OCI-M1 (cell line): Measurements from ENCODE around the gene SMO.
"Not testable (repeated sequence)": the region's sequence is repeated elsewhere in the genome, so short reads cannot be mapped to it uniquely, and the experiment has no call there.

Experiments
- DNase-seq: peaks from one replicate; lab custom pipeline; 2025; lab: John Stamatoyannopoulos, UW

The SMO gene

DNA sequence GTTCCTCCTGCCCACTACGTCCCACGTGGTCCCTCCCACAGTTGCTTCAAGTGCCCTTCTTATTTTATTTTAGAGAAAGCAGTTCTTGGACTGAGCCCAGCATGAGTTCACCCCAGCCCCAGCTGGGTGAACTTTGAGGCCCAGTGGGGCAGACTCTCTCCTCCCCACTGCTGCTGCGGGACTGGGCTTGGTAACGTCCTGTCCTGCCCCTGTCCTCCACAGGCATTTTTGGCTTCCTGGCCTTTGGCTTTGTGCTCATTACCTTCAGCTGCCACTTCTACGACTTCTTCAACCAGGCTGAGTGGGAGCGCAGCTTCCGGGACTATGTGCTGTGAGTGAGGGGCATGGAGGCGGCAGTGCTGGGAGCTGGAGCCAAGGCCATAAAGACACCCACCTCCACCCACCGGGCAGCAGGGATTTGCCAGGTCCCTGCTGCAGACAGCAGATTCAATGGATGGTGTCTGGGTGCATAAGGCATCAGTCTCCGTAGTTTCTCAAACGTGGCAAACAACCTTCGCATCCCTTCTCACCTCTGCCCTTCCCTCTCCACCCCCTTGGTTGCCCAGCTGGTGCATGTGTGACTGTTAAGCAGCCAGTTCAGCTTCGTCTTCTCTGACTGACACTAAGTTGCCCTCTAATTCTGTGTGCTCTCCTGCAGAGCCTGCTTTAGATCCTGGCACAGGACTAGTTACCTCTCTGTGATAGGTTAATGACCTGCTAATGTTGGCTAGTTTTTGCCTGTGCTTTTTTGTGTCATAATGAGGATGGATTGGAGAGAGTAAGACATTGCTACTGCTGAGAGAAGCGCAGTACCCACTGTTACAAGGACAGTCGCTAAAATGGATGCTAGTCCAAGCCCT is 20.9 kb downstream of the SMO start:
- DNase-seq = no peak

DNA sequence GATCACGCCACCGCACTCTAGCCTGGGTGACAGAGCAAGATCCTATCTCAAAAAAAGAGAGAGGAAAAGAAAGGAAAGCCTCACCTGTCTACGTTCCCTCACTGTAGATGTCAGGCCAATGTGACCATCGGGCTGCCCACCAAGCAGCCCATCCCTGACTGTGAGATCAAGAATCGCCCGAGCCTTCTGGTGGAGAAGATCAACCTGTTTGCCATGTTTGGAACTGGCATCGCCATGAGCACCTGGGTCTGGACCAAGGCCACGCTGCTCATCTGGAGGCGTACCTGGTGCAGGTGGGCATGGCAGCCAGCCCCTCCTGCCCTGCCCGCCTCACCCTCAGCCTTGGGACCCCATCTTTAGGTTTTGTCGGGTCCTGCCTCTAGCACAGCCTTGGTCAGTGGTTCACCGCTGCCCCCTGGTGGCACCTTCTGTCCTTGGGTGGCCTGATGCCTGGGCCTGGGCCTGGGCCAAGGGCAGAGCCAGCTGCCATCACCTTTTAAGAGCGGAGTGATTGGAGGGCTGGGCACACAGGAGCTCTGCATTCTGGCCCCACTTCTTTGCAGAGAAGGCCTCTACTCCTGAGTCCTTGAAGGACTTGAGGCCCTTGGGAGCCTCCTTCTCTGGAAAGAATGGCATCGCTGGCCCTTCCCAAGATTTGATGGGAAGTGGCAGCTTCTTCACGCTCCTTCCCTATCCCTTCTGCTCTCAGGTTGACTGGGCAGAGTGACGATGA is 22.0 kb downstream of the SMO start:
- peak; percentile 58 for DNase-seq

- DNase-seq = no peak
Observed at GRCh38 chr7:129210989-129211312, 22.5 kb downstream of the SMO start.

DNA sequence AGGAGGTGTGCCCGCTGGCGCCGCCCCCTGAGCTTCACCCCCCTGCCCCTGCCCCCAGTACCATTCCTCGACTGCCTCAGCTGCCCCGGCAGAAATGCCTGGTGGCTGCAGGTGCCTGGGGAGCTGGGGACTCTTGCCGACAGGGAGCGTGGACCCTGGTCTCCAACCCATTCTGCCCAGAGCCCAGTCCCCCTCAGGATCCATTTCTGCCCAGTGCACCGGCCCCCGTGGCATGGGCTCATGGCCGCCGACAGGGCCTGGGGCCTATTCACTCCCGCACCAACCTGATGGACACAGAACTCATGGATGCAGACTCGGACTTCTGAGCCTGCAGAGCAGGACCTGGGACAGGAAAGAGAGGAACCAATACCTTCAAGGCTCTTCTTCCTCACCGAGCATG is 23.7 kb downstream of the SMO start:
- DNase-seq = no peak

GRCh38 chr7:129212596-129212995 is 24.2 kb downstream of the SMO start:
- no peak for DNase-seq

- DNase-seq = peak; percentile 43
Observed at GRCh38 chr7:129213828-129214227, 25.4 kb downstream of the SMO start.

- DNase-seq = not testable (repeated sequence)
Observed at GRCh38 chr7:129215691-129216090, 27.3 kb downstream of the SMO start.

DNA sequence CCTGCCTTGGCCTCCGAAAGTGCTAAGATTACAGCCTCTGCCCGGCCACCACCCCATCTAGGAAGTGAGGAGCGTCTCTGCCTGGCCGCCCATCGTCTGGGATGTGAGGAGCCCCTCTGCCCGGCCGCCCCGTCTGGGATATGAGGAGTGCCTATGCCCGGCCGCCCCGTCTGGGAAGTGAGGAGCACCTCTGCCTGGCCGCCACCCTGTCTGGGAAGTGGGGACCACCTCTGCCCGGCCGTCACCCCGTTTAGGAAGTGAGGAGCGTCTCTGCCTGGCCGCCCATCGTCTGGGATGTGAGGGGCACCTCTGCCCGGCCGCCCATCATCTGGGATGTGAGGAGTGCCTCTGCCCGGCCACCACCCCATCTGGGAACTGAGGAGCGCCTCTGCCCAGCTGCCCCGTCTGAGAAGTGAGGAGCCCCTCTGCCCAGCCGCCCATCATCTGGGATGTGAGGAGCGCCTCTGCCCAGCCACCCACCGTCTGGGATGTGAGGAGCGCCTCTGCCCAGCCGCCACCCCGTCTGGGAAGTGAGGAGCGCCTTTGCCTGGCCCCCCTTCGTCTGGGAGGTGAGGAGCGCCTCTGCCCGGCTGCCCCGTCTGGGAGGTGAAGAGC is 27.8 kb downstream of the SMO start:
- not testable (repeated sequence) for DNase-seq

GRCh38 chr7:129216821-129217416 is 28.5 kb downstream of the SMO start:
- DNase-seq = not testable (repeated sequence)

DNA sequence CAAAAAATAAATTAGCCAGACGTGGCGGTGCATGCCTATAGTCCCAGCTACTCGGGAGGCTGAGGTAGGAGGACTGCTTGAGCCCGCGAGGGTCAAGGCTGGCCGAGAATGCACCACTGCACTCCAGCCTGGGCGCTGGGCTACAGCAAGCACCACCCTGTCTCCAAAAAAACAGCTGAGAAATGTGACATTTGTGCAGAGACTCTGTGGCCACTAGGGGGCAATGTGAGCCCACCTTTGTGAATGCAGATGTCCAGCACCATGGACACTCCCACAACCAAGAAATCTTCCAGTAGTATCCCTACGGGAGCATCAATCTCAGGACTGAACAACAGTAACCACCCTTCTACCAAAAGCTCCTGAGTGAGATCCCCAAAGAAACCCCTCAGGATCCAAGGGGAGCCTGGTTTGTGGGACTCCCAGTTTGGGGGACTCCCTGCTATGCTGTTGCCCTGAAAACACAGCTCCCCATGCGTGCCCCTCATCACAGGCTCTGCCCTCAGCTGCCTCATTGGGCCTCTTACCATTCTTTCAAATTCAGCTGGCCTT is 30.2 kb downstream of the SMO start:
- peak; percentile 75 for DNase-seq

DNA sequence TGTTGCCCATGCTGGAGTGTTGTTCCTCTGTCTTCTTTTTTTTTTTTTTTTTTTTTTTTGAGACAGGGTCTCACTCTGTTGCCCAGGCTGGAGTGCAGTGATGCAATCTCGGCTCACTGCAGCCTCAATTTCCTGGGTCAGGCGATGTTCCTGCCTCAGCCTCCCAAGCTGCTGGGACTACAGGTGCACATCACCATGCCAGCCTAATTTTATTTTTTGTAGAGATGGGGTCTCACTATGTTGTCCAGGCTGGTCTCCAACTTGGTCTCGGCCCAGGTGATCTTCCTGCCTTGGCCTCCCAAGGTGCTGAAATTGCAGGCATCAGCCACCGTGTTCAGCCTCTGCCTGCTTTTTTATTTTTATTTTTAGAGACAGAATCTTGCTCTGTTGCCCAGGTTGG is 30.7 kb downstream of the SMO start:
- DNase-seq = not testable (repeated sequence)

- DNase-seq = peak; percentile 19
Observed at GRCh38 chr7:129222064-129222463, 33.6 kb downstream of the SMO start.

- peak; percentile 95 for DNase-seq
Observed at GRCh38 chr7:129224251-129225205, 36.1 kb downstream of the SMO start, which contains the start of gene AHCYL2. Gene AHCYL2 (plus strand): TSS chr7:129225030.

DNA sequence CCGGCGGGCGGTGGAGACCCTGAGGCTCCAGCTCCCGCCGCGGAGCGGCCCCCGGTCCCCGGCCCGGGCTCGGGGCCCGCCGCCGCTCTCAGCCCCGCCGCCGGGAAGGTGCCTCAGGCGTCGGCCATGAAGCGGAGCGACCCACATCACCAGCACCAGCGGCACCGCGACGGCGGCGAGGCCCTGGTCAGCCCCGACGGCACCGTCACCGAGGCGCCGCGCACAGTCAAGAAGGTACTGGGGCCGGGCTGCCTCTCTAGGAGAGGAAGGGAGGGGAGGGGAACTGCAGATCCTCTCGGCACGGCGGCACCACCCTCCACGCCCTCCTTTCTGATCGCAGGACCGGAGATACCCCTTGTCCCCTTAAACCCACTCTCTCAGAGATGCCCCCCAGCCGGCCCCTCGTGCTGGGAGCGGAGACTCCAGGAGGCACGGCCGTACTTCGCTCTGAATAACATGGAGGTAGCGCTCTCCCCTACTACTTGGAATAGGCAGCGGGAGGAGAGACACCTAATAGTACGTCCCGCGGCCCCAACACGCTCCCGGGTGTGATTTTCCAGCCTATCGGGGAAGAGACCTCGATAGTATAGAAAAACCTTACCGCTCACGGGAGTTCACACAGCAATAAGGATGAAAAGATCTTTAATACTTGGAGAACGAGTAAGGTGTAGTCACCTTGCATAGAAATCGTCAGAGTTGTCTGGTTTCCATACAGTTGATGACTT is 36.9 kb downstream of the SMO start:
- peak; percentile 62 for DNase-seq

DNA sequence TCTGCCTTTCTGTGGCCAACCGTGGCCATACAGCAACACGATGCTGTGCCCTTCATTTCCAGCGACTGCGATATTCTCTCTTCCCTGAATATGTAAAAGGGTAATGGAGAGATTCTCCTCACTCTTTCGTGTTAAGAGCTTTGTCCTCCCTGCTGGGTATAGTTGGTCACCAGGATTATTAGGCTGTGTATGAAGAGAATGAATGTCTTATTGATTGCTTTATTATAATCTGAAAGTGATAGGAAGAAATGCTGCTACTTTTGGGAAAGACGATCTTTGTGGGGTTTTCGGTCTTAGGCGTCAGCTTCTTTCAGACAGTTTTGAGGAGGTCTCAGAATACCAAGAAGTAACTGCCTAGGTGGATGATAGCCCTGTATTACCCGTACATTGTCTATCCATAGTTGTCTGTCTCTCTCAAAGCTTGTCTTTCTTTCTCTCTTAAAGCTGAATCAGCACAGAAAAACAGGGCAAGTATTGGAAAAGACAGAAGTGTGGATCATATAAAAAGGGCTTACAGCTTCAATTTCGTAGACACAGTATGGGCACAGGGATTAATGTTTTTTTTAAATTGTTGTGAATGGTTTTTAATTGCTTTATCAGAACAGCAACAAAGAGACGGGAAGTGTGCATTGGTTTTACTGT is 37.6 kb downstream of the SMO start:
- DNase-seq = peak; percentile 60

- DNase-seq = no peak
Observed at GRCh38 chr7:129227646-129228578, 39.5 kb downstream of the SMO start.

GRCh38 chr7:129228633-129229032 is 40.2 kb downstream of the SMO start:
- DNase-seq = no peak

DNA sequence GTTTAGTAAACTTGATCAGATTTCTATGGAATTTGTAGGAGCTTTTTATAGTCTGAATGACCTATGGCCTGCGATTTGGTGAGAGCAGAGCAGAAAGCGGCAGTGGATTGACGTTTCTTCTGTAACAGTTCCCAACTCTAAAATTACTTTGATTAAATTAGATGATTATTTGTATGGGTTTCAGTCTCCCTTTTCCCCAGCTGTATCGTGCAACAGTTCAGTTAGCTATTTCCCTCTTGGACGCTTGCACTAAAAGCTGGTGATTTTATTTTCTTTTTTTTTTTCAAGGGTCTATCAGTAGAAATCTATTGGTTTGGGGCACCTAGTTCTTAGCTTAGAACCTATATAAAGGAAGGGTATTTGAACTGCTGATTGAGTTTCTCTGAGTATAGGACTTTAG is 43.2 kb downstream of the SMO start:
- no peak for DNase-seq

GRCh38 chr7:129238546-129238945 is 50.1 kb downstream of the SMO start:
- DNase-seq = no peak
